ENCODE measurements around the gene DHRS2. TPM values are rescaled to one million over a fixed set of nuclear protein-coding genes. Genes with fewer than 3 reads are reported as not detected.
A peak's percentile ranks its signal among the peaks of the same experiment; 100 is the strongest.

DHRS2 gene
- total and polyA plus RNA-seq, 2 of the 13 experiments (the other 11 are each of a cell fraction or from before 2014, with no cell fraction given): 1,621 to 3,021 TPM

DNA sequence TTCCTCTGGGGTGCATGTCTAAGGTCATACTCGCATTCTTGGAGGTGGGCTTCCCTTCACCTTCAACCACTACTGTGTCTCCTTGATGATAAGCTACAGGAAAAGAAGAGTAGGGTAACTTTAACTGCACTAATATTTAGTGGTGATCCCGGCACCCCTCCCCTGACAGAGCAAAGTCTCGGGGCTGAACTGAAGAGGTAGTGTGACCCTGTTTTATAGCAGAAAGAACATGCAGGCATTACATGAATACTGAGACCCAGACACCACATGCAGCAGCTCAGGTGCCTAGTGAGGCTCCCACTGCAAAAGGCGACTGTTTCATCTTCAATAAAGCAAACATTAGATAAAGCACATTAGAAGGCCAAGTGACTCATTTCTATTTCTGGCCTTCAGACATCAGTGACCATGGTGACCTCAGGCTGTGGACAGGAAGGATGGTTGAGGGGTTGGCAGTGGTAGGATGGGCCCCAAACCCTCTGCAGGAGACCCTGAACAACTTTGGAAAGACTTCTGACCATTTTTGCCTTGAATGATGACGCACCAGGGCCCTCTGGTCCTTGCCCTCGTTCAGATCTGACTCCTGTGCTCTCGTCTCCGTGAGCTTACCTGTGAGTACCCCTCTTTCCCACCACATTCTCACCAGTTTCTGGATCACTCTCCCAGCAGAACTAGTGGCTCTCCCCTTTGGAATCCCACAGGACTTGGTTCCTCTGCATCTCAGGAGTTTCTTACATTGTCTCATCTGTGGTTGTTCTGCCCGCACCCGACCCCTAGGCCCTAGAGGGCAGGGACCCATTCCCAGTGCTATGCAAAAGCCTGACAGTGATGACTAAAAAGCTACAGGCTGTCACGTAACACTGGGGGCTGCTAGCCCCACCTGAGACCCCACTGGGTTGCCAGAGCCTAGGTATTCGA is 33.7 kb upstream of the DHRS2 start (continued):
- TF ChIP-seq FOXP1 (IDR thresholded peaks at IDR 0.05) (no peak), FOXP1 (CRISPR knock-in tag; IDR thresholded peaks at IDR 0.05) (peak; percentile 77), RARG (CRISPR knock-in tag; IDR thresholded peaks at IDR 0.05; ENCODE audit: low read depth) (no peak), ZNF333 (CRISPR knock-in tag; IDR thresholded peaks at IDR 0.05; ENCODE audit: borderline replicate concordance) (no peak), JUN (CRISPR knock-in tag; IDR thresholded peaks at IDR 0.05) (peak; percentile 97), HOXD1 (CRISPR knock-in tag; IDR thresholded peaks at IDR 0.05) (peak; percentile 69; the same call in 1 of the 2 replicates), ZNF543 (CRISPR knock-in tag; IDR thresholded peaks at IDR 0.05) (no peak), NFIB (CRISPR knock-in tag; IDR thresholded peaks at IDR 0.05; ENCODE audit: borderline replicate concordance) (no peak), AGO2 (optimal IDR thresholded peaks at IDR 0.05; ENCODE audit: low read depth, low read length) (no peak), ZBTB7B (CRISPR knock-in tag; IDR thresholded peaks at IDR 0.05) (peak; percentile 81), PCBP1 (IDR thresholded peaks at IDR 0.05; ENCODE audit: borderline replicate concordance, low read depth, low read length) (no peak), ZNF3 (CRISPR knock-in tag; IDR thresholded peaks at IDR 0.05) (0 out of 2 replicates have a peak, but pooled peaks have one; percentile 27), WIZ (CRISPR knock-in tag; IDR thresholded peaks at IDR 0.05) (peak; percentile 17; the same call in 1 of the 2 replicates), ZNF329 (CRISPR knock-in tag; IDR thresholded peaks at IDR 0.05; ENCODE audit: low read depth) (no peak), KLF16 (CRISPR knock-in tag; IDR thresholded peaks at IDR 0.05) (peak in 1 of 2 experiments; percentile 63; a peak in 1 of 4 replicates)
- TF ChIP-seq, protein P1, sequence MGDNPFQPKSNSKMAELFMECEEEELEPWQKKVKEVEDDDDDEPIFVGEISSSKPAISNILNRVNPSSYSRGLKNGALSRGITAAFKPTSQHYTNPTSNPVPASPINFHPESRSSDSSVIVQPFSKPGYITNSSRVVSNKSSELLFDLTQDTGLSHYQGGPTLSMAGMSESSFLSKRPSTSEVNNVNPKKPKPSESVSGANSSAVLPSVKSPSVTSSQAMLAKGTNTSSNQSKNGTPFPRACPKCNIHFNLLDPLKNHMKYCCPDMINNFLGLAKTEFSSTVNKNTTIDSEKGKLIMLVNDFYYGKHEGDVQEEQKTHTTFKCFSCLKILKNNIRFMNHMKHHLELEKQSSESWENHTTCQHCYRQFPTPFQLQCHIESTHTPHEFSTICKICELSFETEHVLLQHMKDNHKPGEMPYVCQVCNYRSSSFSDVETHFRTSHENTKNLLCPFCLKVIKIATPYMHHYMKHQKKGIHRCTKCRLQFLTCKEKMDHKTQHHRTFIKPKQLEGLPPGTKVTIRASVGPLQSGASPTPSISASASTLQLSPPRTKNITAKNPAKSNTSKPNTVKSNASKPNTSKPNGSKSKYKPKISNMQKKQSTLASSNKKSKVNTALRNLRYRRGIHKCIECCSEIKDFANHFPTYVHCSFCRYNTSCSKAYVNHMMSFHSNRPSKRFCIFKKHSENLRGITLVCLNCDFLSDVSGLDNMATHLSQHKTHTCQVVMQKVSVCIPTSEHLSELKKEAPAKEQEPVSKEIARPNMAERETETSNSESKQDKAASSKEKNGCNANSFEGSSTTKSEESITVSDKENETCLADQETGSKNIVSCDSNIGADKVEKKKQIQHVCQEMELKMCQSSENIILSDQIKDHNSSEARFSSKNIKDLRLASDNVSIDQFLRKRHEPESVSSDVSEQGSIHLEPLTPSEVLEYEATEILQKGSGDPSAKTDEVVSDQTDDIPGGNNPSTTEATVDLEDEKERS (CRISPR knock-in tag; IDR thresholded peaks at IDR 0.05): peak; percentile 6; the same call in 1 of the 2 replicates
- TF ChIP-seq, protein P2, sequence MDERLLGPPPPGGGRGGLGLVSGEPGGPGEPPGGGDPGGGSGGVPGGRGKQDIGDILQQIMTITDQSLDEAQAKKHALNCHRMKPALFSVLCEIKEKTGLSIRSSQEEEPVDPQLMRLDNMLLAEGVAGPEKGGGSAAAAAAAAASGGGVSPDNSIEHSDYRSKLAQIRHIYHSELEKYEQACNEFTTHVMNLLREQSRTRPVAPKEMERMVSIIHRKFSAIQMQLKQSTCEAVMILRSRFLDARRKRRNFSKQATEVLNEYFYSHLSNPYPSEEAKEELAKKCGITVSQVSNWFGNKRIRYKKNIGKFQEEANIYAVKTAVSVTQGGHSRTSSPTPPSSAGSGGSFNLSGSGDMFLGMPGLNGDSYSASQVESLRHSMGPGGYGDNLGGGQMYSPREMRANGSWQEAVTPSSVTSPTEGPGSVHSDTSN (CRISPR knock-in tag; IDR thresholded peaks at IDR 0.05): peak; percentile 20; the same call in 1 of the 2 replicates
- TF ChIP-seq, protein P3, sequence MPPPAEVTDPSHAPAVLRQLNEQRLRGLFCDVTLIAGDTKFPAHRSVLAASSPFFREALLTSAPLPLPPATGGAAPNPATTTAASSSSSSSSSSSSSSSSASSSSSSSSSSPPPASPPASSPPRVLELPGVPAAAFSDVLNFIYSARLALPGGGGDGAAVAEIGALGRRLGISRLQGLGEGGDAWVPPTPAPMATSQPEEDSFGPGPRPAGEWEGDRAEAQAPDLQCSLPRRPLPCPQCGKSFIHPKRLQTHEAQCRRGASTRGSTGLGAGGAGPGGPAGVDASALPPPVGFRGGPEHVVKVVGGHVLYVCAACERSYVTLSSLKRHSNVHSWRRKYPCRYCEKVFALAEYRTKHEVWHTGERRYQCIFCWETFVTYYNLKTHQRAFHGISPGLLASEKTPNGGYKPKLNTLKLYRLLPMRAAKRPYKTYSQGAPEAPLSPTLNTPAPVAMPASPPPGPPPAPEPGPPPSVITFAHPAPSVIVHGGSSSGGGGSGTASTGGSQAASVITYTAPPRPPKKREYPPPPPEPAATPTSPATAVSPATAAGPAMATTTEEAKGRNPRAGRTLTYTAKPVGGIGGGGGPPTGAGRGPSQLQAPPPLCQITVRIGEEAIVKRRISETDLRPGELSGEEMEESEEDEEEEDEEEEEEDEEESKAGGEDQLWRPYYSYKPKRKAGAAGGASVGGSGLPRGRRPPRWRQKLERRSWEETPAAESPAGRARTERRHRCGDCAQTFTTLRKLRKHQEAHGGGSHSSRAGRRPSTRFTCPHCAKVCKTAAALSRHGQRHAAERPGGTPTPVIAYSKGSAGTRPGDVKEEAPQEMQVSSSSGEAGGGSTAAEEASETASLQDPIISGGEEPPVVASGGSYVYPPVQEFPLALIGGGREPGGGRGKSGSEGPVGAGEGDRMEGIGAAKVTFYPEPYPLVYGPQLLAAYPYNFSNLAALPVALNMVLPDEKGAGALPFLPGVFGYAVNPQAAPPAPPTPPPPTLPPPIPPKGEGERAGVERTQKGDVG (CRISPR knock-in tag; IDR thresholded peaks at IDR 0.05; ENCODE audit: borderline replicate concordance): 0 out of 2 replicates have a peak, but pooled peaks have one; percentile 66
- TF ChIP-seq, protein P4, sequence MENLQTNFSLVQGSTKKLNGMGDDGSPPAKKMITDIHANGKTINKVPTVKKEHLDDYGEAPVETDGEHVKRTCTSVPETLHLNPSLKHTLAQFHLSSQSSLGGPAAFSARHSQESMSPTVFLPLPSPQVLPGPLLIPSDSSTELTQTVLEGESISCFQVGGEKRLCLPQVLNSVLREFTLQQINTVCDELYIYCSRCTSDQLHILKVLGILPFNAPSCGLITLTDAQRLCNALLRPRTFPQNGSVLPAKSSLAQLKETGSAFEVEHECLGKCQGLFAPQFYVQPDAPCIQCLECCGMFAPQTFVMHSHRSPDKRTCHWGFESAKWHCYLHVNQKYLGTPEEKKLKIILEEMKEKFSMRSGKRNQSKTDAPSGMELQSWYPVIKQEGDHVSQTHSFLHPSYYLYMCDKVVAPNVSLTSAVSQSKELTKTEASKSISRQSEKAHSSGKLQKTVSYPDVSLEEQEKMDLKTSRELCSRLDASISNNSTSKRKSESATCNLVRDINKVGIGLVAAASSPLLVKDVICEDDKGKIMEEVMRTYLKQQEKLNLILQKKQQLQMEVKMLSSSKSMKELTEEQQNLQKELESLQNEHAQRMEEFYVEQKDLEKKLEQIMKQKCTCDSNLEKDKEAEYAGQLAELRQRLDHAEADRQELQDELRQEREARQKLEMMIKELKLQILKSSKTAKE (CRISPR knock-in tag; IDR thresholded peaks at IDR 0.05; ENCODE audit: borderline replicate concordance): peak; percentile 93

Measured in HepG2 (cell line).